Measurements from ENCODE around the gene IER2. TPM values are rescaled to one million over a fixed set of nuclear protein-coding genes. Genes with fewer than 3 reads are reported as not detected.
"Not testable (repeated sequence)": the region's sequence is repeated elsewhere in the genome, so short reads cannot be mapped to it uniquely, and the experiment has no call there.

IER2 gene
- total and polyA plus RNA-seq, 2 experiments from 2014 or later: 30.4 to 84.0 TPM

- Histone ChIP-seq H3K79me2 (ENCODE audit: insufficient read depth) (no peaks in the 10 kb centered on the region), H3K9me3 (ENCODE audit: low read depth) (no peaks in the 10 kb centered on the region), H3K36me3 (ENCODE audit: low read depth) (no peaks in the 10 kb centered on the region), H3F3A (ENCODE audit: insufficient read depth) (no peaks in the 10 kb centered on the region), H3K4me1 (ENCODE audit: insufficient read depth) (peaks cover 4% of the 10 kb centered on the region; the same call in 1 of the 2 replicates), H3K9me2 (ENCODE audit: insufficient read depth) (no peaks in the 10 kb centered on the region), H2AFZ (peak overlapping the region; percentile 48; the same call in 1 of the 2 replicates), H3K4me2 (ENCODE audit: unreplicated experiment) (peak overlapping the region; percentile 5), H3K9ac (0 out of 2 replicates have a peak overlapping the region, but pooled peaks have one; percentile 30), H3K27me3 (replicated peaks; ENCODE audit: insufficient read depth) (no peaks in the 10 kb centered on the region), H3K4me3 (no peak overlapping the region), H3K27ac (no peak overlapping the region), H4K20me1 (ENCODE audit: insufficient read depth) (no peaks in the 10 kb centered on the region)
- WGBS, 2 experiments (ENCODE audit: low coverage in 1 of 2, low lambda C conversion rate in 2 of 2, missing lambda C conversion rate in 2 of 2): 48 to 53% methylated on average over 16 of the region's 16 CpGs
- in situ Hi-C loops (cut with MboI): no loop called here
- peak; percentile 67 for DNase-seq
- TF ChIP-seq EZH2 (IDR thresholded peaks at IDR 0.05; ENCODE audit: insufficient read depth, poor library complexity, severe bottlenecking): no peak
- no peak for TF ChIP-seq EZH2phosphoT487 (IDR thresholded peaks at IDR 0.05; ENCODE audit: insufficient read depth, low read depth)
These were observed 31.7 kb downstream of the IER2 start for GRCh38 chr19:13181747-13182388.

- H3F3A ChIP-seq (ENCODE audit: insufficient read depth); H3K27ac ChIP-seq; DNase-seq; H3K4me3 ChIP-seq; H3K4me1 ChIP-seq (ENCODE audit: insufficient read depth); H3K4me2 ChIP-seq (ENCODE audit: unreplicated experiment); in situ Hi-C loops (cut with MboI); H3K27me3 ChIP-seq (replicated peaks; ENCODE audit: insufficient read depth); H3K9me3 ChIP-seq (ENCODE audit: low read depth); H4K20me1 ChIP-seq (ENCODE audit: insufficient read depth); H3K9ac ChIP-seq; H3K36me3 ChIP-seq (ENCODE audit: low read depth); H2AFZ ChIP-seq; H3K79me2 ChIP-seq (ENCODE audit: insufficient read depth); H3K9me2 ChIP-seq (ENCODE audit: insufficient read depth): not testable (repeated sequence)
- WGBS, 2 experiments (ENCODE audit: low coverage in 1 of 2, low lambda C conversion rate in 2 of 2, missing lambda C conversion rate in 2 of 2): 87 to 94% methylated on average over 21 to 23 of the region's 23 CpGs
These were observed 34.7 kb downstream of the IER2 start for GRCh38 chr19:13184926-13185325.

- H3K36me3 ChIP-seq (ENCODE audit: low read depth); H4K20me1 ChIP-seq (ENCODE audit: insufficient read depth); H2AFZ ChIP-seq; H3K9me3 ChIP-seq (ENCODE audit: low read depth); H3K79me2 ChIP-seq (ENCODE audit: insufficient read depth); H3K4me3 ChIP-seq; H3K4me1 ChIP-seq (ENCODE audit: insufficient read depth); in situ Hi-C loops (cut with MboI); H3K9me2 ChIP-seq (ENCODE audit: insufficient read depth); H3K27ac ChIP-seq; H3K4me2 ChIP-seq (ENCODE audit: unreplicated experiment); H3K27me3 ChIP-seq (replicated peaks; ENCODE audit: insufficient read depth); DNase-seq; H3F3A ChIP-seq (ENCODE audit: insufficient read depth); H3K9ac ChIP-seq: not testable (repeated sequence)
- WGBS, 2 experiments (ENCODE audit: low coverage in 1 of 2, low lambda C conversion rate in 2 of 2, missing lambda C conversion rate in 2 of 2): 70 to 71% methylated on average over 21 to 22 of the region's 22 CpGs
These were observed 35.8 kb downstream of the IER2 start for GRCh38 chr19:13185763-13186657.

GRCh38 chr19:13186688-13187087 lies 36.5 kb downstream of the IER2 start:
- H3F3A ChIP-seq (ENCODE audit: insufficient read depth); H3K9ac ChIP-seq; H3K27me3 ChIP-seq (replicated peaks; ENCODE audit: insufficient read depth); H3K4me1 ChIP-seq (ENCODE audit: insufficient read depth); in situ Hi-C loops (cut with MboI); H4K20me1 ChIP-seq (ENCODE audit: insufficient read depth); H3K79me2 ChIP-seq (ENCODE audit: insufficient read depth); H3K9me2 ChIP-seq (ENCODE audit: insufficient read depth); H3K9me3 ChIP-seq (ENCODE audit: low read depth); H3K4me3 ChIP-seq; DNase-seq; H2AFZ ChIP-seq; H3K36me3 ChIP-seq (ENCODE audit: low read depth); H3K27ac ChIP-seq; H3K4me2 ChIP-seq (ENCODE audit: unreplicated experiment): not testable (repeated sequence)
- WGBS, 2 experiments (ENCODE audit: low coverage in 1 of 2, low lambda C conversion rate in 2 of 2, missing lambda C conversion rate in 2 of 2): 94 to 98% methylated on average over 14 to 38 of the region's 38 CpGs
